ENCODE results near the gene NKD1. TPM values are rescaled to one million over a fixed set of nuclear protein-coding genes. Genes with fewer than 3 reads are reported as not detected.
A peak's percentile ranks its signal among the peaks of the same experiment; 100 is the strongest.

NKD1 gene
- total RNA-seq, 1 donor from 2014 or later: 0.43 TPM

GRCh38 chr16:50525716-50526115, 22.5 kb upstream of the NKD1 start:
- no peak overlapping the region for H3K27ac Mint-ChIP-seq (ENCODE audit: unreplicated experiment)
- H3K4me3 Mint-ChIP-seq (ENCODE audit: unreplicated experiment): no peak overlapping the region
- no peak for TF ChIP-seq CTCF (IDR thresholded peaks at IDR 0.05)
- no peak for DNase-seq (ENCODE audit: extremely low spot score, unreplicated experiment)
- H3K27me3 Mint-ChIP-seq (ENCODE audit: unreplicated experiment): peaks cover under 1% of the 10 kb centered on the region
- H3K36me3 Mint-ChIP-seq (ENCODE audit: unreplicated experiment): no peaks in the 10 kb centered on the region
- peaks cover 17% of the 10 kb centered on the region for H3K9me3 Mint-ChIP-seq (ENCODE audit: unreplicated experiment)
- no peaks in the 10 kb centered on the region for H3K4me1 Mint-ChIP-seq (ENCODE audit: unreplicated experiment)

GRCh38 chr16:50526249-50526648, 21.9 kb upstream of the NKD1 start:
- H3K27me3 Mint-ChIP-seq (ENCODE audit: unreplicated experiment): no peaks in the 10 kb centered on the region
- H3K4me1 Mint-ChIP-seq (ENCODE audit: unreplicated experiment): no peaks in the 10 kb centered on the region
- H3K36me3 Mint-ChIP-seq (ENCODE audit: unreplicated experiment): no peaks in the 10 kb centered on the region
- no peak overlapping the region for H3K27ac Mint-ChIP-seq (ENCODE audit: unreplicated experiment)
- DNase-seq (ENCODE audit: extremely low spot score, unreplicated experiment): peak; percentile 66
- H3K4me3 Mint-ChIP-seq (ENCODE audit: unreplicated experiment): no peak overlapping the region
- peaks cover 17% of the 10 kb centered on the region for H3K9me3 Mint-ChIP-seq (ENCODE audit: unreplicated experiment)
- no peak for TF ChIP-seq CTCF (IDR thresholded peaks at IDR 0.05)

- Mint-ChIP-seq H3K36me3 (ENCODE audit: unreplicated experiment) (no peaks in the 10 kb centered on the region), H3K4me1 (ENCODE audit: unreplicated experiment) (no peaks in the 10 kb centered on the region), H3K27me3 (ENCODE audit: unreplicated experiment) (no peaks in the 10 kb centered on the region), H3K4me3 (ENCODE audit: unreplicated experiment) (no peak overlapping the region), H3K27ac (ENCODE audit: unreplicated experiment) (no peak overlapping the region), H3K9me3 (ENCODE audit: unreplicated experiment) (peaks cover 17% of the 10 kb centered on the region)
- DNase-seq (ENCODE audit: extremely low spot score, unreplicated experiment): peak; percentile 73
- no peak for TF ChIP-seq CTCF (IDR thresholded peaks at IDR 0.05)
These were observed 21.4 kb upstream of the NKD1 start for GRCh38 chr16:50526796-50527195.

- Mint-ChIP-seq H3K4me3 (ENCODE audit: unreplicated experiment) (no peak overlapping the region), H3K36me3 (ENCODE audit: unreplicated experiment) (no peaks in the 10 kb centered on the region), H3K9me3 (ENCODE audit: unreplicated experiment) (peaks cover 17% of the 10 kb centered on the region), H3K27me3 (ENCODE audit: unreplicated experiment) (no peaks in the 10 kb centered on the region), H3K4me1 (ENCODE audit: unreplicated experiment) (no peaks in the 10 kb centered on the region), H3K27ac (ENCODE audit: unreplicated experiment) (no peak overlapping the region)
- DNase-seq (ENCODE audit: extremely low spot score, unreplicated experiment): peak; percentile 36
- no peak for TF ChIP-seq CTCF (IDR thresholded peaks at IDR 0.05)
These were observed 19.4 kb upstream of the NKD1 start for GRCh38 chr16:50528820-50529219.

GRCh38 chr16:50529334-50529733, 18.9 kb upstream of the NKD1 start:
- H3K4me1 Mint-ChIP-seq (ENCODE audit: unreplicated experiment): no peaks in the 10 kb centered on the region
- DNase-seq (ENCODE audit: extremely low spot score, unreplicated experiment): no peak
- no peak overlapping the region for H3K4me3 Mint-ChIP-seq (ENCODE audit: unreplicated experiment)
- no peak for TF ChIP-seq CTCF (IDR thresholded peaks at IDR 0.05)
- H3K36me3 Mint-ChIP-seq (ENCODE audit: unreplicated experiment): no peaks in the 10 kb centered on the region
- H3K27ac Mint-ChIP-seq (ENCODE audit: unreplicated experiment): no peak overlapping the region
- H3K9me3 Mint-ChIP-seq (ENCODE audit: unreplicated experiment): peaks cover 17% of the 10 kb centered on the region
- no peaks in the 10 kb centered on the region for H3K27me3 Mint-ChIP-seq (ENCODE audit: unreplicated experiment)
